GM20431 (cell line): Measurements from ENCODE around the gene CD6.

Source experiments
- in situ Hi-C: fragments of 300-500 bp; cut with MseI, MboI; formaldehyde crosslinking; loops from one replicate; pipeline ENCODE4 v1.15.0; 2020; ENCODE audit warnings: low sequenced_read_pairs; ENCODE audit not compliant: unreplicated experiment

Gene CD6, protein sequence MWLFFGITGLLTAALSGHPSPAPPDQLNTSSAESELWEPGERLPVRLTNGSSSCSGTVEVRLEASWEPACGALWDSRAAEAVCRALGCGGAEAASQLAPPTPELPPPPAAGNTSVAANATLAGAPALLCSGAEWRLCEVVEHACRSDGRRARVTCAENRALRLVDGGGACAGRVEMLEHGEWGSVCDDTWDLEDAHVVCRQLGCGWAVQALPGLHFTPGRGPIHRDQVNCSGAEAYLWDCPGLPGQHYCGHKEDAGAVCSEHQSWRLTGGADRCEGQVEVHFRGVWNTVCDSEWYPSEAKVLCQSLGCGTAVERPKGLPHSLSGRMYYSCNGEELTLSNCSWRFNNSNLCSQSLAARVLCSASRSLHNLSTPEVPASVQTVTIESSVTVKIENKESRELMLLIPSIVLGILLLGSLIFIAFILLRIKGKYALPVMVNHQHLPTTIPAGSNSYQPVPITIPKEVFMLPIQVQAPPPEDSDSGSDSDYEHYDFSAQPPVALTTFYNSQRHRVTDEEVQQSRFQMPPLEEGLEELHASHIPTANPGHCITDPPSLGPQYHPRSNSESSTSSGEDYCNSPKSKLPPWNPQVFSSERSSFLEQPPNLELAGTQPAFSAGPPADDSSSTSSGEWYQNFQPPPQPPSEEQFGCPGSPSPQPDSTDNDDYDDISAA

DNA sequence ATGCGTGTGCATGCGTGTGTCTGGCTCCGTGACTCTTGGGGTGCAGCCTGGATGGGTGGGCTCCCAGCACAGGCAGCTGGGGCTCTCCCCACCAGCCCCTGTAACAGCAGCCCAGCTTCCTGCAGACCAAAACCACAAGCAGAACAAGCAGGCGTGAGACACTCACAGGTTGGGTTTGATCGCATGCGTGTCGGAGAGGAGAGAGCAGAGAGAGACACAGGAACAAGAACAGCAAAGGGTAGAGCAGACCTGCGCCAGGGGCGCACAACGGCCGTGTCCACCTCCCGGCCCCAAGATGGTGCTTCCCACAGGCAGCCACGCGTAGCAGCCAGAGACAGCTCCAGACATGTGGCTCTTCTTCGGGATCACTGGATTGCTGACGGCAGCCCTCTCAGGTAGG is at the start of gene CD6:
CD6 (plus strand) TSS at position 161 of the 400 bp plus-strand sequence; CDS start at position 347, 186 bp downstream.
- in situ Hi-C loops, result no loop called here

DNA sequence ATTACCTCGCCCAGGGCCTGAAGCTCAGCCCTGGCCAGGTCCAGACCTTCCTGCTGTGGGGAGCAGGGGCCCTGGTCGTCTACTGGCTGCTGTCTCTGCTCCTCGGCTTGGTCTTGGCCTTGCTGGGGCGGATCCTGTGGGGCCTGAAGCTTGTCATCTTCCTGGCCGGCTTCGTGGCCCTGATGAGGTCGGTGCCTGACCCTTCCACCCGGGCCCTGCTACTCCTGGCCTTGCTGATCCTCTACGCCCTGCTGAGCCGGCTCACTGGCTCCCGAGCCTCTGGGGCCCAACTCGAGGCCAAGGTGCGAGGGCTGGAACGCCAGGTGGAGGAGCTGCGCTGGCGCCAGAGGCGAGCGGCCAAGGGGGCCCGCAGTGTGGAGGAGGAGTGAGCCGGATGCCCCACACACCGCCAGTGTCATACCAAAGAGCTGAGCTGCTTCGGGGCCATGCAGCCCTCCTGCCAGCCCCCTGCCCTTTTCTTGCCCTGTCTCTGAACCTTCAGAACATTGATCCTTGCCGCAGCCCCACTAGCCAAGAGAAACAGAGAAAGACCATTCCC is 49.6 kb upstream of the CD6 start:
- in situ Hi-C loops, result no loop called here

DNA sequence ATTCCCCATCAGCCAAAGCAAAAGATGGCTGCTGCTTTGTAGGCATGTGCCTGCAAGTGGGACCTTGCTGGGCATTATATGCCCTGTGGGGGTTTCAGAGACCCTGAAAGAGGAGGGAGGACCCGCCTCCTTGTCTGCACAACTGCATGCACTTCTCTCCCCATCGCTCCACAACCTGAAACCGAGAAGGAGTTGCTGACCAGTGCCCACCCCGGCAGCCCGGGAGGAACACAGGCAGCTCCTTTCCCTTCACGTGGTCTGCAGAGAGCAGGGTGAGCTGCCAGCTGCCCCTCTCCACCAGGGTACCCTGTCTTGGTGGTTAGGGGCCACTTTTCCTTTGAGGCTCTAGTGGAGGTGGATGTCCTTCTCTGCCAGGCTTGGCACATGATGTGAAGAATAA is 48.6 kb upstream of the CD6 start:
- in situ Hi-C loops, result no loop called here

DNA sequence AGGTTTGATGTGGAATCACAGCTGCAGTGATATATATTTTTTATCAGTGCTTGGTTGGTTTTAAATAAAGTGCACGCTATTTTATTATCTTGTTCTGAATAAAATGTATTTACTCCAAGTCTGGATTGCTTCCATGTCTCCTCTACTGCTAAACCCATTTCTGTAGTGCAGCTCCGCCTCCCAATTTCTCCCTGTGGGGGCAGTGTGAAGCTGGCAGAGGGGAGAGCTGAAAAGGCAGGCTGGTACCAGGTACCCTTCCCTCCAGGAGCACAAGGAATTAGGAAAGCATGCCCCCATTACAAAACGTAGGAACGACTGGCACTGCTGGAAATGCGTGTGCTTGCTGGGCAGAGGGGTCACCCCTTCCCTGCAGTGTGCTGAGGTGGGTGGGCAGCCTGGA is 48.2 kb upstream of the CD6 start:
- in situ Hi-C loops, result no loop called here

DNA sequence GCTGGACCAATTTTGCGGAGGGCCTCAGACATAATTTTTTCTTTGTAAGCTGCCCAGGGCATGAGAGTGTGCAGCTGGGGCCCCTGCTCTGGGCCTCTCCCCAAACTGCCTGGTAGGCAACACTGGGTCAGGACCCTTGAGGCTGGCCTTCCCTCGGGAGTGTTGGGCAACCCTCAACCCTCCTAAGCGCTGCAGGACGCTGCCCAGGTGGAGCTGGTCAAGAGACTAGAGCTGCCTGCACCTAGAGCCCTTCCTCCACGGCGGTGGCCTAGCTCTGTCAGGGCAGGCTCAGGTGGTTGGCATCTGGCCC is 47.7 kb upstream of the CD6 start:
- in situ Hi-C loops, result no loop called here

DNA sequence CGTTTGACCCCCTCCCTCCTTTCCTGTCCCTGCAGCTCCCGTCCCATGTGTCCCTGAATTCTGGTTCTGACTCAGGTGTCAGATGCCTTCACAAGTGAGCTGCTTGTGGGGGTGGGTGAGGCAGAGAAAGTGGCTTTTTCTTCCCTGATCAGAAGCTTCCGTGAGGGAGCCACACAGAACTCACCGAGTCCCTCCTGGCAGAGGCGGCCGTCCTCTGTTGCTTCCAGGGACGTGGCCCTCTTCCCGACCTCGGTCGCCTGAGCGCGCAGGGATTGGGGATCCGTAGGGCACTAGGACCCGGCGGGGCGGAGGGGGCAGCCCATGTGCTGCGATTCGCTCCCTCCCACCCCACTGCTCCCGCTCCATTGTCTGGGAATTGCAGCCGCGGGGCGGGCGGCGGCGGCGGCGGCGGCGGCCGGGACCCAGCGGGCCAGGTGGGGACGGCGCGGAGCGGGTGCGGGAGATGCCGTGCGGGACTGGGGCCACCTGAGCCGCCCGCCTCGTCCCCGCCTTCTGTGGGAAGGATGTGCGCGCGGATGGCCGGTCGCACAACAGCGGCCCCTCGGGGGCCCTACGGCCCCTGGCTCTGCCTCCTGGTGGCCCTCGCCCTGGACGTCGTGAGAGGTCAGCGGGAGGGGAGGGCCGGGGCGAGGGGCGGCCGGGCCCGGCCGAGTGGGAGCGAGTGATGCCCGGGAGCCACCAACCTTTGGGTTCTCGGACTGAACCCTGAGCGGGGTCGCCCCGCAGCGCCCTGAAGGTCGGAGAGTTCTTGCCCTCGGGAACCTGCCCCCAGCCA is 47.2 kb upstream of the CD6 start, which contains the start of gene TMEM132A:
TMEM132A (plus strand) TSS at position 351 of the 796 bp plus-strand sequence; CDS start at position 525, 174 bp downstream.
- in situ Hi-C loops, result no loop called here

DNA sequence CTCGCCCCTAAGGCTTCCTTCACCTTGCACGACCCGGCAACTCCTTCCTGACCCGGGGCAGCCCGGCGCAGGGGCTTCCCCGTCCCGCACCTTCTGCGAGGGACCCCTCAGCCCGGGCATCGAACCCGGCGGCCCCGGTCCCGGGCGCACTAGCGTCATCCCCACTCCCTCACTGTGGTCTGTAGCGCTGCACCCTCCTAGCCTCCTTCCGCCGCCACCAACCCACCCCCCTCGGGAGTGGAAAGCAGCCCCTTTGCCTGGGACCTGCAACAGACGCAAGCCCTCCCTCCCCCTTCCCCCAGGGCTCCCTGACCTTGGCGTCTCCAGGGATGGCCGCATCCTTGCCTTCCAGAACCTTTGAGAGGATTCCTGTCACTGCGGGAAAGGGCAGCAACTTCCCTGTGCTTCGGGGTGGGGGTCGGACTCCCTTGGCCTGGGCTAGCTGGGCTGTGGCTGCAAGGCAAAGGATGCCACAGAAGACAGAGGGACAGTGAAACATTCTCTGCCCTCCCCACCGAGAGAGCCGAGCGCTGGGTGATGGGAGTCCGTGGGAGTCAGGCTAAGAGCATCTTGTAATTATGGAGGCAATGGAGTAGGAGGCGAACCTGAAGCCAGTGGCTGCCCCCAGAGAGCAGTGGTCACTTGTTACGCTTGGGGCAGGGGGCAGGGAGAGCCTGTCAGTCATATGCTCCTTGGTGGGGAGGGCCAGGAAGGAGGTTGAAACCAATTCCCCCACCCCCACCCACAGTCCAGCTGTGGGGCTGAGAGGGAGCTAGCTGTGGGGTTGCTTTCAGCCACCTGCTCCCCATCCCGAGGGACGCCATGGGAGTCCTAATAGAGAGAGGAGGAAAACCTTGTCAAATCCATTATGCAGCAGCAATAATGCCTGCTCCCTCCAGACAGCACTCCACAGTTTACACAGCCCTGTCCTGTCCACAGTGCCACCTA is 46.3 kb upstream of the CD6 start:
- in situ Hi-C loops, result no loop called here

DNA sequence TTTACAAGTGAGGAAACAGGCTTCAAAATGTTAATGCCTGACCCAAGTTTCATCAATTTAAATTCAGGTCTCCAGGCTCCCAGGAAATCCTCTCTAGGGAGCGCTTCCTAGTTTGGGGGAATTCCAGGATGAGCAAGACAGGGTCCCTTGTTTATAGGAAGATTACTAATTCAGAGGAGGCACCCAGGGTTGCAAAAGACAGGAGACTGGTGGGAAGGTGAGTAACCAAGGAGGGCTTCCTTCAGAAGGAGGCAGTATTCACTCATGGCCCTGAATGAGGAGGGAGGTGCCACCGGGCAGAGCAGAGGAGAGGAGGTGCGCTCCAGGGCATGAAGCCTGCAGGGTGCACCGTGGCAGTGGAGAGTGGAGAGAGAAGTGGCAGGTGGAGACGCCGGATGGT is 45.6 kb upstream of the CD6 start:
- in situ Hi-C loops, result no loop called here

DNA sequence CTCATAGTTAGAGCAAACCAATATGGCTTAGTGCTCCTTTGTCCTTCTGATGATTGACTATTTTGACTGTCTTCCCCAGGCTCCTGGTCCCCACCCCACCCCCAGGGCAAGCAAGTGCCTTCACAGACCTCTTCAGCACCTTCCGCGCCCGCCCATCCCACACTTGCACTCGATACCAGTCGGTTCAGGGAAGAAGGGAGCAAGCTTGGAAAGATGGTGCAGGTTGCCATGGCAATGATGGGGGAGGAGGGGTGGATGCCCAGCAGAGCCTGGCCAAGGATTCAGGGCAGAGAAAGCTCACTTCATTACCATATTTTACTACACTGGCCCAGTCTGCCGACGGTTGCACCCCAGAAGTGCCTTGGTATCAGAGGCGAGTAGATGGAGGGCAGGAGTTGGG is 45.0 kb upstream of the CD6 start:
- in situ Hi-C loops, result no loop called here

DNA sequence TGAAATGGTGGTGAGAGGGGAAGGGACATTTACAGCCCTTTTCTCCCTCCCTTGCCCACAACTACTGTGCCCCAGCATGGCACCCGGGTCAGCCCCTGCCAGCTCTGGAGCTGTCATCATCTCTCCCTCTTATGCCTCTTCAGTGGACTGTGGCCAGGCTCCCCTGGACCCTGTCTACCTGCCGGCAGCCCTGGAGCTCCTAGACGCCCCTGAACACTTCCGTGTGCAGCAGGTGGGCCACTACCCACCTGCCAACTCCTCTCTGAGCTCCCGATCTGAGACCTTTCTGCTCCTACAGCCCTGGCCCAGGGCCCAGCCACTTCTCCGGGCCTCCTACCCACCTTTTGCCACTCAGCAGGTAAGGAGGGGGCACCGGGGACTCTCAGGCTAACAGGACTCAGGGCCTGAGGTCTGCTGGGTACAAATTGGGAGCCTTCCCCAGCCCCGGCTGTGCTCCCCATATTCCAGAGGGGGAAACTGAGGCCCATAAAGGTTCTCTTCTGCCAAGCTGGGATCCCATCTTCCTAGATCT is 44.4 kb upstream of the CD6 start:
- in situ Hi-C loops, result no loop called here

DNA sequence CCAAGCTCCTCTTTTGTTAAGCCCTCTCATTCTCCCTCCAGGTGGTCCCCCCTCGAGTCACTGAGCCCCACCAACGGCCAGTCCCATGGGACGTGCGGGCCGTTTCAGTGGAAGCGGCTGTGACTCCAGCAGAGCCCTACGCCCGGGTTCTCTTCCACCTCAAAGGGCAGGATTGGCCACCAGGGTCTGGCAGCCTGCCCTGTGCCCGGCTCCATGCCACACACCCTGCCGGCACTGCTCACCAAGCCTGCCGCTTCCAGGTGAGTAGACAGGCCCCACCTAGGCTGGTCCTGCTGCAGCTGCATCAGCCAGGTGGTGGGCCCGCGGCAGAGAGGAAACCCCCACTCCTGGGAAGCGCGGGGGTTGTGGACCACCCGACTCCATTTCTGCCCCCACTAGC is 43.9 kb upstream of the CD6 start:
- in situ Hi-C loops, result no loop called here

DNA sequence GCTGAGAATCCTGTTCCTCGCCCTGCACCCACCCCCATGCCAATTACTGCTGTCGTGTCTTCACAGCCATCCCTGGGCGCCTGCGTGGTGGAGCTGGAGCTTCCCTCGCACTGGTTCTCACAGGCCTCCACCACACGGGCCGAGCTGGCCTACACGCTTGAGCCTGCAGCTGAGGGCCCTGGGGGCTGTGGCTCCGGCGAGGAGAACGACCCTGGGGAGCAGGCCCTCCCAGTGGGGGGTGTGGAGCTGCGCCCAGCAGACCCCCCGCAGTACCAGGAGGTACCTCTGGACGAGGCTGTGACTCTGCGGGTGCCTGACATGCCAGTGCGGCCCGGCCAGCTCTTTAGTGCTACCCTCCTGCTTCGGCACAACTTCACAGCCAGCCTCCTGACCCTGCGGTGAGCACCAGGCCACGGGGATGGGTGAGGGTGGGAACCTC is 42.9 kb upstream of the CD6 start:
- in situ Hi-C loops, result no loop called here

DNA sequence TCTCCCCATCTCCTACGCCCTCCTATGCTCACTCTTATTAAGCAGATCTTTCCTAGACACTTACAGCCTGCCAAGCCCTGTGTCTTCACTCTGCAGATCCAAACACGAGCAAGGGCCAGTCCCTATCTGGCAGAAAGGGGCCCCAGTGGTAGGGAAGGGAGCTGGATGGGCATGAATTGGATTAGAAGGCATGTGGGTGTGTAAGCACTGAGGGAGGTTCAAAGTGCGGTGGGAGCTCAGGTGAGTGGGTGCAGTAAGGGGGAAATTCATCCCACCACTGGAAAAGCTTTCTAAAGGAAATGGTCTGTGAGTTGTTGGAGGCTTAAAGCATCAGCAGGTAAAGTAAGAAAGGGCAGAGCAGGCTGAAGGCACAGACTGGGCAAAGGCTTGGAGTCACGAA is 41.7 kb upstream of the CD6 start:
- in situ Hi-C loops, result no loop called here

DNA sequence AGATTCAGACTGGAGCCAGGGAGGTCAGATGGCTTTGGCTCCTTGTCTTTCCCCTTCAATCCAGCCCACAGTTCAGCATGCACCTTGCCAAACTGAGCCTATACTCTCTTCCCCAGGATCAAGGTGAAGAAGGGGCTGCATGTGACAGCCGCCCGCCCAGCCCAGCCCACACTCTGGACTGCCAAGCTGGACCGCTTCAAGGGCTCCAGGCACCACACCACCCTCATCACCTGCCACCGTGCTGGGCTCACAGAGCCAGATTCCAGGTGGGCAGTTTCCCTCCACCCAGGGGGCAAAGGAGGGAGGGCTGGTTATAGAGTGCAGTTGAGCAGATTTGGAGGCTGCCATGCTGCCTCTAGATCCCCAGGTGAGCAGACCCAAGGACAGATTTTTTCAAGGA is 41.1 kb upstream of the CD6 start:
- in situ Hi-C loops, result no loop called here

DNA sequence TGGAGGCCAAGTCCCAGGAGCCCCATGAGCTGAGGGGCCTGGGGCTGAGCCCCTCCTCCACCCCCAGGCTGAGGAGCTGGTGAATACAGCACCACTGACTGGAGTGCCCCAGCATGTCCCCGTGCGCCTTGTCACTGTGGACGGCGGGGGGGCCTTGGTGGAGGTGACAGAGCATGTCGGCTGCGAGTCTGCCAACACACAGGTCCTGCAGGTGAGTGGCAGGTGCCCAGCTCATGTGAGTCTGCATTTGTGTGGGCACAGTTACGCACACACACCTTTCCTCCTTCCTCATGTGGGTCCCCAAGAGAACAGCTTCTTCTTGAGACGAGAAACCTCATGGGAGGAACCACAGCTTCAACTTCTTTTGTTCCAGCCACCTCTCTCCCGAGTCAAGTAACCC is 39.6 kb upstream of the CD6 start:
- in situ Hi-C loops, result no loop called here

DNA sequence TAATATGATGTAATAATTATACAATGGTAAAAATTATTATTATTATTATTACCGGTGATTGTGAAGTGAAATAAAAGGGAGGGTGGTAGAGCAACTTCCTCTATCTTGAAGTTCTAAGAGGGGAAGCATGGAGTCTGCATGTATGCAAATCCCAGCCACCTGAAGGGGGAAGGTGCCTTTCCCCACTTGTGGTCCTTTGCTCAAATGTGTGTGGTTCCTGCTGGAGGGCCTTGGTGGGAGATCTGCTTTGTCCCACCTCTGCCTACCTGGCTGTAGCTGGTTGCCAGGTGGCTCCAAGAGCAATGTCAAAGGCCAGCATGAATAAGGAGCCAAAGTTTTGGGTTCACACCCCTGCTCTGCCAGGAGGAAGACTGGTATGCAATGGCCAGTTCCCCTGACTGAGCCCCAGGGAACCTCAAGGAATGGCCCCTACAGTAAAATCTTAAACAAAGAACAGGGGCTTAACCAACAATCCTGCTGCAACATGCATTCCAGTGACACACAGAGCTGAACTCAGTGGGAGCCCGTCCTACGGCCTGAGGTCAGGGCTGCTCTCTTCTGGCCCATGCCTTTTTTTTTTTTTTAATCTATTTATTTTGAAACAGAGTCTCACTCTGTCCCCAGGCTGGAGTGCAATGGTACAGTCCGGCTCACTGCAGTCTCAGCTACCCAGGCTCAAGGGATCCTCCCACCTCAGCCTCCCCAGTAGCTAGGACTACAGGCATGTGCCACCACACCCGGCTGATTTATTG is 38.7 kb upstream of the CD6 start:
- in situ Hi-C loops, result no loop called here

DNA sequence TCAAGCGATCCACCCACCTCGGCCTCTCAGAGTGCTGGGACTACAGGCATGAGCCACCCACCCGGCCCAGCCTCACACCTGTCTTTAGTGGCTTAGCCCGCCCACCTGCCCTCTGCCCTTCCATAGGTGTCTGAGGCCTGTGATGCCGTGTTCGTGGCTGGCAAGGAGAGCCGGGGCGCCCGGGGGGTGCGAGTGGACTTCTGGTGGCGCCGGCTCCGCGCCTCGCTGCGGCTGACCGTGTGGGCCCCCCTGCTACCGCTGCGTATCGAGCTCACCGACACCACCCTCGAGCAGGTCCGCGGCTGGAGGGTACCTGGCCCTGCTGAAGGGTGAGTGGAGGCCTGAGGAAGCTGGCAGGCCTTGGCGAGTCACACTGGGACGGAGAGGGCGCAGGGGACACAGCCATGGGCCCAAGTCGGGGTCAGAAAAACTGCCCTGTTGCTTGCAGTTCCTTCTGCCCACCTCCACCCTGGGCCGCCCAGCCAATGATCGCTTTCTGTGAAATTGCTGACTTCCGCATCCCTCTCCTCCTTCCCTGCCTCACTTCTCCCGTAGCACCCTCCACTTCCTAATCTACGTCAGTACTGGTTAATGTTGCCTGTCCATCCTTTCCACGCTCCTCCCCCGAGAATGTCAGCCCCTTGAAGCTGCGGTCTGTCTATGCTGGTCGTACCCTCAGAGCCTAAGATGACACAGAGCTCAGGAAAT is 37.9 kb upstream of the CD6 start:
- in situ Hi-C loops, result no loop called here
